C4-2B (cell line): ENCODE data around the gene FGF1.

Experiments
- H3K27ac ChIP-seq: fragments of 450-650 bp; 2 replicates; pipeline ENCODE4 v1.5.1; 2017
- ZFX ChIP-seq: fragments of 450-650 bp; IDR thresholded peaks from 2 replicates; pipeline ENCODE4 v1.6.1; 2017
- TF ChIP-seq, protein P1 (sequence below): fragments of 450-650 bp; conservative IDR thresholded peaks from 2 replicates; pipeline ENCODE4 v1.5.1; 2017; ENCODE audit warnings: mild to moderate bottlenecking

Gene FGF1

DNA sequence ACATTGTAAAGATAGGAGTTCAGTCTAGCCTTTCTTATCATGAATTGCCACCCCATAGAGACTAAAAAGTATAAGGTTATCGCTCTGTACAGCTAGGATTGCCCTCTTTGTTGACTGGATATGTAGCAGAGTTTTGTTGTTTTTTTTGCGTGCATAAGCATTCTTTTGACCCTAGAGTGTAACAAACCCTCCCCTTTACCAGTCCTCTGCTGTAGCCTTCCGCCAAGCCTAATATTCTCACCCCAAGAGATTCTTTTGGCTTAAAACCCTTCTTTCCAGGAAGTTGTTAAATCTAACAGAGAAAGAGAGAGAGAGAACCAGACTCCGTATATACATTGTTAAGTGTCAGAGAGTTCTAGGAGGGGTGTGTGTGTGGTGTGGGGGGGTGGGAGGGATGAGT, 113.9 kb downstream of the FGF1 start:
- H3K27ac ChIP-seq: no peak overlapping the region
- TF ChIP-seq, protein P1, sequence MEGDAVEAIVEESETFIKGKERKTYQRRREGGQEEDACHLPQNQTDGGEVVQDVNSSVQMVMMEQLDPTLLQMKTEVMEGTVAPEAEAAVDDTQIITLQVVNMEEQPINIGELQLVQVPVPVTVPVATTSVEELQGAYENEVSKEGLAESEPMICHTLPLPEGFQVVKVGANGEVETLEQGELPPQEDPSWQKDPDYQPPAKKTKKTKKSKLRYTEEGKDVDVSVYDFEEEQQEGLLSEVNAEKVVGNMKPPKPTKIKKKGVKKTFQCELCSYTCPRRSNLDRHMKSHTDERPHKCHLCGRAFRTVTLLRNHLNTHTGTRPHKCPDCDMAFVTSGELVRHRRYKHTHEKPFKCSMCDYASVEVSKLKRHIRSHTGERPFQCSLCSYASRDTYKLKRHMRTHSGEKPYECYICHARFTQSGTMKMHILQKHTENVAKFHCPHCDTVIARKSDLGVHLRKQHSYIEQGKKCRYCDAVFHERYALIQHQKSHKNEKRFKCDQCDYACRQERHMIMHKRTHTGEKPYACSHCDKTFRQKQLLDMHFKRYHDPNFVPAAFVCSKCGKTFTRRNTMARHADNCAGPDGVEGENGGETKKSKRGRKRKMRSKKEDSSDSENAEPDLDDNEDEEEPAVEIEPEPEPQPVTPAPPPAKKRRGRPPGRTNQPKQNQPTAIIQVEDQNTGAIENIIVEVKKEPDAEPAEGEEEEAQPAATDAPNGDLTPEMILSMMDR: no peak
- no peak for TF ChIP-seq ZFX

DNA sequence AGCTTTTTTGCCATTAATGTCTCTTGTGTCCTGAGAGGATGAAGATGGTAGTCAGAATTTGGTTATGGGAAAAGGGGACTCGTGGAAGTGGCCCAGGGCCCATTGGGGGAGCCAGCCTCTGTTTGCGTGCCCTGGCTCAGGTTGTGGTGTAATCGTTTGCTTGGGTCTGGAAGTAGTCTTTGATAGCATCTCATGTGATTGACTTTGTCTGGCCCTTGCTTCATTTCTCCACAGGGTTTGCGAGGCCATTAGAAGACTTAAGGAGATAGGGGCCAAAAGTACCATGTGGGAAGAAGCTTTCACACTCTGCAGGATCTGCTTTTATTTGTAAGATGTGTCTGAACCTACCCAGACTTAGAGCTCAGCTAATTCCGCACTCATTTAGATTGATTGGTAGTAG, 114.5 kb downstream of the FGF1 start:
- H3K27ac ChIP-seq: no peak overlapping the region
- TF ChIP-seq, protein P1: no peak
- no peak for TF ChIP-seq ZFX

DNA sequence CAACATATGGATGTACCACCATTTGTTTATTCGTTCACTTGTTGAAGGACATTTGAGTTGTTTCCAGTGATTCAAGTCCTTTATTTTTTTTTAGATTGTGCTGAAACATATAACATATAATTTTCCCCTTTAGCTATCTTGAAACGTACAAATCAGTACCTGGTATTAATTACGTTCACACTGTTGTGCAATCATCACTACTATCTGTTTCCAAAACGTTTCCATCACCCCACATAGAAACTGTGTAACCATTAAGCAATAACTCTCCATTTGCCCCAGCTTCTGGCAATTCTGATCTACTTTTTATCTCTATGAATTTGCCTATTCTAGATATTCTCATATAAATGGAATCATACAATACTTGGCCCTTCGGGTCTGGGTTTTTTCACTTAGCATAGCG, 116.0 kb downstream of the FGF1 start:
- no peak for TF ChIP-seq ZFX
- TF ChIP-seq, protein P1: no peak

DNA sequence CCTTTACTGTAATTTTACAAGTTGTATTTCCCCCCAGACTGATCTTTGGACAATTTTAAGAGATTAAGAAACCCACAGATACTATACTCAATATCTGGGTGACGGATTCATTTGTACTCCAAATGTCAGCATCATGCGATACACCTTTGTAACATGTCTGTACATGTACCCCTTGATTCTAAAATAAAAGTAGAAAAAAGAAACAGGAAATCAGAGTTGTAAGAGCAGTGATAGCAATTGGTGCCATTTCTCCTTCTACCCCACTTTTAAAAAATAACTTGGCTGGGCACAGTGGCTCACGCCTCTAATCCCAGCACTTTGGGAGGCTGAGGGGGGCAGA, 116.9 kb downstream of the FGF1 start:
- TF ChIP-seq ZFX: no peak
- TF ChIP-seq, protein P1: no peak

More for the DNA sequence above, 116.0 kb downstream of the FGF1 start:
- no peak overlapping the region for H3K27ac ChIP-seq

DNA sequence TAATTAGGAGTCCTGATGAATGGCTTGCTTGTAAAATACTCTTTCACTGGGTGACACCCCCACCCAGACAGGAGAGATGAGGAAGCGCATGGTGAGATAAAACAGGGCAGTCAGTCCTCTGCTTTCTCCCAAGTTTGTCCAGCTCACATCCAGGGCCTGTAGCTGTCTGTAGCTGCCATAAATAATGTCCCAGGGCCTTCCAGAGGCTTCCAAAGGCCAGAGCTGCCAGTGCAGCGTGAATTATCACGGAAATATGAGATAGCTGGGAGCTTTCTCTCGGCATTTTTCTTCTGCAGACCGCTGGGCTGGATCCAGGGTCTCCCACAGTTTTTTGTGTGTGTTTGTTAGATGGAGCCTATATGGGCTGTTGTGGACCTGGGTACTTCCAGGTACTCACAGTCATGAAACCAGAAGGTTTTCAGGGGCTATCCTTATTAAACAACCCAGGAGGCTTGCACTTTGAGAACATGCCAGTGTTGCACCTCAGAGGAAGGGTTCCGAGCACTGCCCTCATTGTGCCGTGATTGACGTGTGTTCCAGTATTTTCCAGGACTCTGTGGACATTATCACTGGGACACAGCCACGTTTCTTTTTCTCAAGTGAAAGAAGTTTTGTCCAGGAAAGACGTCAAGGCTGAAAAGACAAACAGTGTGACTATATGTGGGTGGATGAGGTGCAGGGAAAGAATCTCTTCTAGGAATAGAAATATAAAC, 117.5 kb downstream of the FGF1 start:
- TF ChIP-seq ZFX: no peak
- TF ChIP-seq, protein P1: no peak
- no peak overlapping the region for H3K27ac ChIP-seq

More for the DNA sequence above, 116.9 kb downstream of the FGF1 start:
- no peak overlapping the region for H3K27ac ChIP-seq

DNA sequence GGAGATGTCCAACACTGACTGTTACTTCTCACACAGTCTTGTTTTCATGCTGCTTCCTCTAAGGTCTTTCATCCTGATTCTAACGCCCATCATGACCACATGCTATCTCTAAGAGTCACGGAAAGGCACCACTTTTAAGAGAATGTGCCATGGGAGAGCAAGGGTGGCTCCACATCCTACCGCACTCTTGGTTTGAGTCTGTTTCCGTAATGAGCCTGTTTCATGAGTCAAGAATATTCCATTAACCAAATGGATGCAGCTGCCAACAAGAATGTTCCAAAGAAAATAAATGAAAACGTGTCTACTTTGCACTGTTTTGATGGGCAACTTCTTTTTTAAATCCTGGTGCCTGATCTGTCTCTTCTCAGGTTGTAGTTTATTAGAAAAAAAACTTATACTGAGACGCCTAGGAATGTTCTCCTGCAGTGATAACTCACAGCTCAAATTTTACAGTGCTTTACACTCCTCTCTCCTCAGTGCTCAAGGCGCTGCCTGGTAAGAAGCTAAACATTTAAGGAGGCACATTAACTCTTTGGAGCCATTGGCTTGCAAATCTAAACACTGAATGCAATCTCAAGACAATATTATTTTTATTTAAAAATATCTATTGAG, 124.3 kb downstream of the FGF1 start:
- no peak overlapping the region for H3K27ac ChIP-seq
- TF ChIP-seq, protein P1: no peak

DNA sequence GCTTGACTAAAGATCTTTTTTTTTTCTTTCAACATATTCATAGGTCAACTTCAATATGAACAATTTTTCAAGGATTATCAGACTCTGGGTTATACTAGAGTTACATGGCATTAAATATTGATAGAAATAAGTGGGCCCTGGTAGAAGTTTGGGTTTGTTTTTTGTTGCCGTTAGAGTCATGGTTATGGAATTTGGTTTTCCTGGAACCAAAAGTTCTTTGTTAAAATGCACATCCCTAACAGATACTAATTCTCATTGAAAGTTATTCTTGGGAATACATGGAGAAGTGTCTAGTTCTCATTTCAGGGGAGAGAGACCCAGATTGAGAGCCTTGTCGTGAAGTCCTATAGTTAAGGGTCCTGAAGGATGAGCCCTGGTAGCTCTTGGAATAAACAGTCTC, 124.9 kb downstream of the FGF1 start:
- no peak overlapping the region for H3K27ac ChIP-seq
- no peak for TF ChIP-seq ZFX
- TF ChIP-seq, protein P1: no peak
